SK-N-SH treated with all-trans-retinoic acid at 6 μM for 48 hours (cell line): ENCODE results near the gene UBA52.
"Not testable (repeated sequence)": the region's sequence is repeated elsewhere in the genome, so short reads cannot be mapped to it uniquely, and the experiment has no call there.

ENCODE experiments used
- ATAC-seq: fragments of 200-7000 bp; cut with Tn5 transposase; 3 replicates; pipeline ENCODE4 v1.9.1; 2020; ENCODE audit warnings: mild to moderate bottlenecking, moderate library complexity
- ARNTL ChIP-seq: fragments of 450-650 bp; formaldehyde crosslinking; IDR thresholded peaks from 2 replicates; pipeline ENCODE4 v1.5.0; 2020; ENCODE audit warnings: low read depth, mild to moderate bottlenecking, moderate library complexity, borderline replicate concordance
- BACH2 ChIP-seq: fragments of 250-450 bp; sonication (Bioruptor Pico); IDR thresholded peaks from 2 replicates; pipeline ENCODE4 v1.9.0; 2021; ENCODE audit warnings: mild to moderate bottlenecking, borderline replicate concordance
- CSDC2 ChIP-seq: fragments of 250-450 bp; sonication (Bioruptor Pico); IDR thresholded peaks from 2 replicates; pipeline ENCODE4 v1.5.0; 2020; ENCODE audit warnings: mild to moderate bottlenecking, moderate library complexity
- ESRRG ChIP-seq: fragments of 250-450 bp; sonication (Bioruptor Pico); IDR thresholded peaks from 2 replicates; pipeline ENCODE4 v1.6.1; 2021; ENCODE audit warnings: mild to moderate bottlenecking
- ISL1 ChIP-seq: fragments of 250-450 bp; sonication (Bioruptor Pico); IDR thresholded peaks from 2 replicates; pipeline ENCODE4 v2.1.2; 2022; ENCODE audit warnings: mild to moderate bottlenecking, moderate library complexity
- PPARA ChIP-seq: fragments of 250-450 bp; sonication (Bioruptor Pico); IDR thresholded peaks from 2 replicates; pipeline ENCODE4 v1.5.0; 2020; ENCODE audit warnings: mild to moderate bottlenecking, borderline replicate concordance
- RARB ChIP-seq: fragments of 250-450 bp; sonication (Bioruptor Pico); IDR thresholded peaks from 2 replicates; pipeline ENCODE4 v1.8.0; 2021; ENCODE audit warnings: mild to moderate bottlenecking, moderate library complexity
- SNAI2 ChIP-seq: fragments of 250-450 bp; sonication (Bioruptor Pico); IDR thresholded peaks from 2 replicates; pipeline ENCODE4 v1.5.0; 2020; ENCODE audit warnings: mild to moderate bottlenecking, moderate library complexity
- TOX ChIP-seq: fragments of 250-450 bp; sonication (Bioruptor Pico); IDR thresholded peaks from 2 replicates; pipeline ENCODE4 v1.8.0; 2021; ENCODE audit warnings: mild to moderate bottlenecking, moderate library complexity, borderline replicate concordance
- ZFP3 ChIP-seq: fragments of 250-450 bp; sonication (Bioruptor Pico); IDR thresholded peaks from 2 replicates; pipeline ENCODE4 v1.5.0; 2020; ENCODE audit warnings: mild to moderate bottlenecking, moderate library complexity
- ZFP30 ChIP-seq: fragments of 450-650 bp; formaldehyde crosslinking; IDR thresholded peaks from 2 replicates; pipeline ENCODE4 v1.5.0; 2022; ENCODE audit warnings: mild to moderate bottlenecking, moderate library complexity
- ZNF565 ChIP-seq: fragments of 450-650 bp; formaldehyde crosslinking; conservative IDR thresholded peaks from 2 replicates; pipeline ENCODE4 v1.5.0; 2020; ENCODE audit warnings: low read depth, mild to moderate bottlenecking, moderate library complexity
- ZNF70 ChIP-seq: fragments of 450-650 bp; formaldehyde crosslinking; IDR thresholded peaks from 2 replicates; pipeline ENCODE4 v1.5.0; 2020; ENCODE audit warnings: mild to moderate bottlenecking, moderate library complexity
- TF ChIP-seq, protein P1 (sequence below): fragments of 250-450 bp; sonication (Bioruptor Pico); IDR thresholded peaks from 2 replicates; pipeline ENCODE4 v1.8.0; 2021; ENCODE audit warnings: low read depth, mild to moderate bottlenecking, moderate library complexity, borderline replicate concordance
- TF ChIP-seq, protein P2 (sequence below): fragments of 250-450 bp; sonication (Bioruptor Pico); IDR thresholded peaks from 2 replicates; pipeline ENCODE4 v1.5.0; 2020; ENCODE audit warnings: mild to moderate bottlenecking, moderate library complexity
- TF ChIP-seq, protein P3 (sequence below): fragments of 250-450 bp; sonication (Bioruptor Pico); IDR thresholded peaks from 2 replicates; pipeline ENCODE4 v1.8.0; 2020; ENCODE audit warnings: mild to moderate bottlenecking, moderate library complexity, borderline replicate concordance
- TF ChIP-seq, protein P4 (sequence below): fragments of 250-450 bp; sonication (Bioruptor Pico); IDR thresholded peaks from 2 replicates; pipeline ENCODE4 v1.5.1; 2020; ENCODE audit warnings: low read depth, mild to moderate bottlenecking, moderate library complexity
- TF ChIP-seq, protein P5 (sequence below): fragments of 250-450 bp; sonication (Bioruptor Pico); IDR thresholded peaks from 2 replicates; pipeline ENCODE4 v1.5.1; 2021; ENCODE audit warnings: mild to moderate bottlenecking, moderate library complexity

UBA52 gene

DNA sequence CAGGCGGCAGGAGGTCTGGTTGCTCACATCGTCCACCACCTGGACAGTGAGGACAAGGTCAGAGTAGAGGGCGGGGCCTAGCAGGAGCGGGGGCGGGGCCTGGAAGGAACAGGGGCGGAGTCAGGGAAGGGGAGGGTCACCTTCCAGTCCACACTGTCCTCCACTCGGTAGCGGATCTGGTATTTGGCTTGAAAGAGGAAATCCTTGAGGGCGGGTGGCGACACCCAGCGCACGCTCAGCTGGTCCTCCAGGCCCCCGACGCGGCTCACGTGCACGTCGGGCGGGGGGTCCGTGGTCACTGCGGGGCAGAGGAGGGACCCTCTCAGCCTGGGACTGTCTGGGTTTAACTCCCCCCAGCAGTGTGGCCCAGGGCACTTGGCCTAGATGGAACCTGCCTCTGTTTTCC is 25.1 kb downstream of the UBA52 start:
- TF ChIP-seq ZNF565 (CRISPR knock-in tag) (no peak), RARB (CRISPR knock-in tag) (no peak)
- ATAC-seq = peak; percentile 59

DNA sequence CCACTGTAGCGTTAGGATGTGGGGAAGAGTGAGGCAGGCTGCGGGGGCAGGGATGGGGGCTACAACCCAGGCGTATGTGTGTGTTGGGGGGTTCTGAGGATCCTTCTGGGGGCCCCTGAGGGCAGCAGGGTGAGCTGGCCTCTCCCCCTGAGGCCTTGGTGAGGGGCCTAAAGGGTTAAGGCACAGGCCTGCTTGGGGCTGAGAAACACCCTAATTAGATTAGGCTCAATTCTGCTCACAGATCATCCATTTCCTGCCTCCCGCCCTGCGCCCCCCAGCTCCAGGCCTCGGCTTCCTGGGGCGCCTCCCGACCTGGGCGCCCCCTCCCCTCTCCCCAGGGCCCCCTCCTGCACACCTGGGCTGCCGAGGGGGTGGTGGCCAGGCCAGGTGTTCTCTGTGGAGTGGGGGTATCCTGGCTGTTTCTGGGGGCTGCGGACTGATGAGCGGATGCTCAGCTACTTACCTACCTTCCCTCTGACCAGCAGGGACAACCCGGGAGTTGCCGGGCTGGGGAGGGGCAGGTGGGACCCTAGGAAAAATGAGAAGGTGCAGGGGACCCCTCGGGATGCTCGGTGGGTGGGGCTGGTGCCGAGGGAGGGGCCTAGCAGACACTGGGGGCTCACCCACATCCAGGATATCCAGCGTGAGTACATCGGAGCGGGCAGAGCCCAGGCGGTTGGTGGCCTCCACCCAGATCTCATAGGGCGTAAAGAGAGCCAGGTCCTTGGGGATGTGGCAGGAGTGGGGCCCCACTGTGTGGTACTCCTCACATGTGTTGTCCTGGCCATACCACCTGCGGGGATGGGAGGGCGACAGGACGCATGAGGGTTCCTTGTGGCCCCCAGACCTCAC is 26.4 kb downstream of the UBA52 start:
- ATAC-seq = no peak
- TF ChIP-seq BACH2 (CRISPR knock-in tag) = no peak
- TF ChIP-seq, protein P1, sequence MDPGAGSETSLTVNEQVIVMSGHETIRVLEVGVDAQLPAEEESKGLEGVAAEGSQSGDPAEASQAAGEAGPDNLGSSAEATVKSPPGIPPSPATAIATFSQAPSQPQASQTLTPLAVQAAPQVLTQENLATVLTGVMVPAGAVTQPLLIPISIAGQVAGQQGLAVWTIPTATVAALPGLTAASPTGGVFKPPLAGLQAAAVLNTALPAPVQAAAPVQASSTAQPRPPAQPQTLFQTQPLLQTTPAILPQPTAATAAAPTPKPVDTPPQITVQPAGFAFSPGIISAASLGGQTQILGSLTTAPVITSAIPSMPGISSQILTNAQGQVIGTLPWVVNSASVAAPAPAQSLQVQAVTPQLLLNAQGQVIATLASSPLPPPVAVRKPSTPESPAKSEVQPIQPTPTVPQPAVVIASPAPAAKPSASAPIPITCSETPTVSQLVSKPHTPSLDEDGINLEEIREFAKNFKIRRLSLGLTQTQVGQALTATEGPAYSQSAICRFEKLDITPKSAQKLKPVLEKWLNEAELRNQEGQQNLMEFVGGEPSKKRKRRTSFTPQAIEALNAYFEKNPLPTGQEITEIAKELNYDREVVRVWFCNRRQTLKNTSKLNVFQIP (CRISPR knock-in tag) = no peak
- TF ChIP-seq ZNF565 (CRISPR knock-in tag) = no peak
- TF ChIP-seq, protein P2, sequence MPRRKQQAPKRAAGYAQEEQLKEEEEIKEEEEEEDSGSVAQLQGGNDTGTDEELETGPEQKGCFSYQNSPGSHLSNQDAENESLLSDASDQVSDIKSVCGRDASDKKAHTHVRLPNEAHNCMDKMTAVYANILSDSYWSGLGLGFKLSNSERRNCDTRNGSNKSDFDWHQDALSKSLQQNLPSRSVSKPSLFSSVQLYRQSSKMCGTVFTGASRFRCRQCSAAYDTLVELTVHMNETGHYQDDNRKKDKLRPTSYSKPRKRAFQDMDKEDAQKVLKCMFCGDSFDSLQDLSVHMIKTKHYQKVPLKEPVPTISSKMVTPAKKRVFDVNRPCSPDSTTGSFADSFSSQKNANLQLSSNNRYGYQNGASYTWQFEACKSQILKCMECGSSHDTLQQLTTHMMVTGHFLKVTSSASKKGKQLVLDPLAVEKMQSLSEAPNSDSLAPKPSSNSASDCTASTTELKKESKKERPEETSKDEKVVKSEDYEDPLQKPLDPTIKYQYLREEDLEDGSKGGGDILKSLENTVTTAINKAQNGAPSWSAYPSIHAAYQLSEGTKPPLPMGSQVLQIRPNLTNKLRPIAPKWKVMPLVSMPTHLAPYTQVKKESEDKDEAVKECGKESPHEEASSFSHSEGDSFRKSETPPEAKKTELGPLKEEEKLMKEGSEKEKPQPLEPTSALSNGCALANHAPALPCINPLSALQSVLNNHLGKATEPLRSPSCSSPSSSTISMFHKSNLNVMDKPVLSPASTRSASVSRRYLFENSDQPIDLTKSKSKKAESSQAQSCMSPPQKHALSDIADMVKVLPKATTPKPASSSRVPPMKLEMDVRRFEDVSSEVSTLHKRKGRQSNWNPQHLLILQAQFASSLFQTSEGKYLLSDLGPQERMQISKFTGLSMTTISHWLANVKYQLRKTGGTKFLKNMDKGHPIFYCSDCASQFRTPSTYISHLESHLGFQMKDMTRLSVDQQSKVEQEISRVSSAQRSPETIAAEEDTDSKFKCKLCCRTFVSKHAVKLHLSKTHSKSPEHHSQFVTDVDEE = no peak
- TF ChIP-seq ARNTL (CRISPR knock-in tag) = no peak
- no peak for TF ChIP-seq TOX (CRISPR knock-in tag)
- TF ChIP-seq ISL1 (CRISPR knock-in tag) = no peak
- TF ChIP-seq SNAI2 (CRISPR knock-in tag) = no peak
- TF ChIP-seq, protein P3, sequence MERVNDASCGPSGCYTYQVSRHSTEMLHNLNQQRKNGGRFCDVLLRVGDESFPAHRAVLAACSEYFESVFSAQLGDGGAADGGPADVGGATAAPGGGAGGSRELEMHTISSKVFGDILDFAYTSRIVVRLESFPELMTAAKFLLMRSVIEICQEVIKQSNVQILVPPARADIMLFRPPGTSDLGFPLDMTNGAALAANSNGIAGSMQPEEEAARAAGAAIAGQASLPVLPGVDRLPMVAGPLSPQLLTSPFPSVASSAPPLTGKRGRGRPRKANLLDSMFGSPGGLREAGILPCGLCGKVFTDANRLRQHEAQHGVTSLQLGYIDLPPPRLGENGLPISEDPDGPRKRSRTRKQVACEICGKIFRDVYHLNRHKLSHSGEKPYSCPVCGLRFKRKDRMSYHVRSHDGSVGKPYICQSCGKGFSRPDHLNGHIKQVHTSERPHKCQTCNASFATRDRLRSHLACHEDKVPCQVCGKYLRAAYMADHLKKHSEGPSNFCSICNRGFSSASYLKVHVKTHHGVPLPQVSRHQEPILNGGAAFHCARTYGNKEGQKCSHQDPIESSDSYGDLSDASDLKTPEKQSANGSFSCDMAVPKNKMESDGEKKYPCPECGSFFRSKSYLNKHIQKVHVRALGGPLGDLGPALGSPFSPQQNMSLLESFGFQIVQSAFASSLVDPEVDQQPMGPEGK (CRISPR knock-in tag) = no peak
- no peak for TF ChIP-seq ZNF70 (CRISPR knock-in tag)

DNA sequence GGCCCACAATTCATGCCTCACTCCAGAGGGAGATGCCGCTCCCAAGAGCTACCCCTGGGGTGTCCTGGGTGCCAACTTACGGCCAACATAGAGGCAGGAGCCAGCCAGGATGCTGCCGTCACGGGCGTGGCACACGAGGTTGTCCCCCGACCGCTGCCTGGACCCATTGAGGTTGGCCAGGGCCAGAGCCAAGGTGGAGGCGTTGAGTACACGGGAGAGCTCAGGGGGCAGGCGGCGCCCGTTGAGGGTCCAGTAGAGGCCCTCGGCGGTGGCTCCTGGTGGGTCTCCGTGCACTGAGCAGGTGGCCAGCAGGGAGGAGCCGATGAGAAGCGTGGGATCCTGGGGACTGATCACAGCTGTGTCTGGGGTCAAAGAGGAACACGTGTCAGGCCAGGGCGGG is 27.8 kb downstream of the UBA52 start:
- TF ChIP-seq ZFP3 (CRISPR knock-in tag) (no peak), ESRRG (CRISPR knock-in tag) (no peak), RARB (CRISPR knock-in tag) (no peak), ZFP30 (no peak), ZNF70 (CRISPR knock-in tag) (no peak), ZNF565 (CRISPR knock-in tag) (no peak), PPARA (CRISPR knock-in tag) (no peak), CSDC2 (no peak)
- TF ChIP-seq, protein P4, sequence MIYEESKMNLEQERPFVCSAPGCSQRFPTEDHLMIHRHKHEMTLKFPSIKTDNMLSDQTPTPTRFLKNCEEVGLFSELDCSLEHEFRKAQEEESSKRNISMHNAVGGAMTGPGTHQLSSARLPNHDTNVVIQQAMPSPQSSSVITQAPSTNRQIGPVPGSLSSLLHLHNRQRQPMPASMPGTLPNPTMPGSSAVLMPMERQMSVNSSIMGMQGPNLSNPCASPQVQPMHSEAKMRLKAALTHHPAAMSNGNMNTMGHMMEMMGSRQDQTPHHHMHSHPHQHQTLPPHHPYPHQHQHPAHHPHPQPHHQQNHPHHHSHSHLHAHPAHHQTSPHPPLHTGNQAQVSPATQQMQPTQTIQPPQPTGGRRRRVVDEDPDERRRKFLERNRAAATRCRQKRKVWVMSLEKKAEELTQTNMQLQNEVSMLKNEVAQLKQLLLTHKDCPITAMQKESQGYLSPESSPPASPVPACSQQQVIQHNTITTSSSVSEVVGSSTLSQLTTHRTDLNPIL (CRISPR knock-in tag) = no peak
- TF ChIP-seq, protein P5, sequence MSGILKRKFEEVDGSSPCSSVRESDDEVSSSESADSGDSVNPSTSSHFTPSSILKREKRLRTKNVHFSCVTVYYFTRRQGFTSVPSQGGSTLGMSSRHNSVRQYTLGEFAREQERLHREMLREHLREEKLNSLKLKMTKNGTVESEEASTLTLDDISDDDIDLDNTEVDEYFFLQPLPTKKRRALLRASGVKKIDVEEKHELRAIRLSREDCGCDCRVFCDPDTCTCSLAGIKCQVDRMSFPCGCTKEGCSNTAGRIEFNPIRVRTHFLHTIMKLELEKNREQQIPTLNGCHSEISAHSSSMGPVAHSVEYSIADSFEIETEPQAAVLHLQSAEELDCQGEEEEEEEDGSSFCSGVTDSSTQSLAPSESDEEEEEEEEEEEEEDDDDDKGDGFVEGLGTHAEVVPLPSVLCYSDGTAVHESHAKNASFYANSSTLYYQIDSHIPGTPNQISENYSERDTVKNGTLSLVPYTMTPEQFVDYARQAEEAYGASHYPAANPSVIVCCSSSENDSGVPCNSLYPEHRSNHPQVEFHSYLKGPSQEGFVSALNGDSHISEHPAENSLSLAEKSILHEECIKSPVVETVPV = no peak
- ATAC-seq = no peak

DNA sequence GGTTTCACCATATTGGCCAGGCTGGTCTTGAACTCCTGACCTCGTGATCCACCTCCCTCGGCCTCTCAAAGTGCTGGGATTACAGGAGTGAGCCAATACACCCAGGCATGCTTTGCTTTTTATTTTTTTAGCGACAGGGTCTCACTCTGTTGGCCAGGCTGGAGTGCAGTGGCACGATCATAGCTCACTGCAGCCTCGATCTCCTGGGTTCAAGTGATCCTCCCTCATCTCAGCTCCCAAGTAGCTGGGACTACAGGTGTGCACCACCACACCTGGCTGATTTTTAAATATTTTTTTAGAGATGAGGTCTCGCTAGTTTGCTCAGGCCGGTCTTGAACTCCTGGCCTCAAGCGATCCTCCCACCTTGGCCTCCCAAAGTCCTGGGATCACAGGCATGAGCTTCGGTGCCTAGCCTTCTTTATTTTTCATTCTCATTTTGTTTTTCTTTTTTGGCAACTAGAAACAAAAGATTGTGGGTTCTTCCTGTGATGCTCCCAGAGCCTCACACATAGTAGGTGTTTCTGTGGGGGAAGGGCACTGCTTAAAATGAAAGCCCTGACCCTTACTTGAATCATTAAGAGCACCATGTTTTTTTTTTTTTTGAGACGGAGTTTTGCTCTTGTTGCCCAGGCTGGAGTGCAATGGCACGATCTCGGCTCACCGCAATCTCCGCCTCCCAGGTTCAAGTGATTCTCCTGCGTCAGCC is 29.2 kb downstream of the UBA52 start:
- ATAC-seq = not testable (repeated sequence)
